ENCODE data around the gene COL20A1.

DNA sequence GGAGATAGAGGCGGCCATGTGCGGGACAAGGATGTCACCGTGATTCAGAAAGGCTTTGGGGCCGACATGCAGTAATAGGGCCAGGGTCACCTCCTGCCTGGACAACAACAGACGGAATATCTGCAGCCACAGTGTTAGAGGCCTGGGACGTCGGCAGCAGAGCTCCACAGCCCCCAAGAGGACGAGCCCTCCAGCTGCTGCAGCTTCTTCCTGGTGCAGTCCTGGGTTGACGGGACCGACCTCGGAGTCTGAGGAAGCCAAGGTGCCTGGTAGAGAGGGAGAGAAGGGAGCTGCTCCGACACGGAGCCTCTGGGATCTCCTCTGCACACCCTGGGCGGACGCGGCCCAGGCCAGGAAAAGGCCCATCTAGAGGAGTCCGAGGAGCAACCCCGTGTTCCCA is 91.3 kb downstream of the COL20A1 start:
- TF ChIP-seq, protein P1, sequence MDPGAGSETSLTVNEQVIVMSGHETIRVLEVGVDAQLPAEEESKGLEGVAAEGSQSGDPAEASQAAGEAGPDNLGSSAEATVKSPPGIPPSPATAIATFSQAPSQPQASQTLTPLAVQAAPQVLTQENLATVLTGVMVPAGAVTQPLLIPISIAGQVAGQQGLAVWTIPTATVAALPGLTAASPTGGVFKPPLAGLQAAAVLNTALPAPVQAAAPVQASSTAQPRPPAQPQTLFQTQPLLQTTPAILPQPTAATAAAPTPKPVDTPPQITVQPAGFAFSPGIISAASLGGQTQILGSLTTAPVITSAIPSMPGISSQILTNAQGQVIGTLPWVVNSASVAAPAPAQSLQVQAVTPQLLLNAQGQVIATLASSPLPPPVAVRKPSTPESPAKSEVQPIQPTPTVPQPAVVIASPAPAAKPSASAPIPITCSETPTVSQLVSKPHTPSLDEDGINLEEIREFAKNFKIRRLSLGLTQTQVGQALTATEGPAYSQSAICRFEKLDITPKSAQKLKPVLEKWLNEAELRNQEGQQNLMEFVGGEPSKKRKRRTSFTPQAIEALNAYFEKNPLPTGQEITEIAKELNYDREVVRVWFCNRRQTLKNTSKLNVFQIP (CRISPR knock-in tag; IDR thresholded peaks at IDR 0.05; ENCODE audit: borderline replicate concordance, low read depth), result no peak
- TF ChIP-seq, protein P2, sequence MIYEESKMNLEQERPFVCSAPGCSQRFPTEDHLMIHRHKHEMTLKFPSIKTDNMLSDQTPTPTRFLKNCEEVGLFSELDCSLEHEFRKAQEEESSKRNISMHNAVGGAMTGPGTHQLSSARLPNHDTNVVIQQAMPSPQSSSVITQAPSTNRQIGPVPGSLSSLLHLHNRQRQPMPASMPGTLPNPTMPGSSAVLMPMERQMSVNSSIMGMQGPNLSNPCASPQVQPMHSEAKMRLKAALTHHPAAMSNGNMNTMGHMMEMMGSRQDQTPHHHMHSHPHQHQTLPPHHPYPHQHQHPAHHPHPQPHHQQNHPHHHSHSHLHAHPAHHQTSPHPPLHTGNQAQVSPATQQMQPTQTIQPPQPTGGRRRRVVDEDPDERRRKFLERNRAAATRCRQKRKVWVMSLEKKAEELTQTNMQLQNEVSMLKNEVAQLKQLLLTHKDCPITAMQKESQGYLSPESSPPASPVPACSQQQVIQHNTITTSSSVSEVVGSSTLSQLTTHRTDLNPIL (CRISPR knock-in tag; IDR thresholded peaks at IDR 0.05; ENCODE audit: low read depth), result no peak
- TF ChIP-seq SNAI2 (CRISPR knock-in tag; IDR thresholded peaks at IDR 0.05) (no peak), OSR1 (CRISPR knock-in tag; IDR thresholded peaks at IDR 0.05) (no peak), GLIS3 (CRISPR knock-in tag; IDR thresholded peaks at IDR 0.05) (no peak), ZNF70 (CRISPR knock-in tag; IDR thresholded peaks at IDR 0.05) (no peak), ESRRG (CRISPR knock-in tag; IDR thresholded peaks at IDR 0.05) (no peak), BACH2 (CRISPR knock-in tag; IDR thresholded peaks at IDR 0.05; ENCODE audit: borderline replicate concordance) (no peak), RARB (CRISPR knock-in tag; IDR thresholded peaks at IDR 0.05) (no peak), TCF4 (CRISPR knock-in tag; IDR thresholded peaks at IDR 0.05; ENCODE audit: borderline replicate concordance) (no peak), ARNTL (CRISPR knock-in tag; IDR thresholded peaks at IDR 0.05; ENCODE audit: borderline replicate concordance, low read depth) (no peak)
- TF ChIP-seq, protein P3, sequence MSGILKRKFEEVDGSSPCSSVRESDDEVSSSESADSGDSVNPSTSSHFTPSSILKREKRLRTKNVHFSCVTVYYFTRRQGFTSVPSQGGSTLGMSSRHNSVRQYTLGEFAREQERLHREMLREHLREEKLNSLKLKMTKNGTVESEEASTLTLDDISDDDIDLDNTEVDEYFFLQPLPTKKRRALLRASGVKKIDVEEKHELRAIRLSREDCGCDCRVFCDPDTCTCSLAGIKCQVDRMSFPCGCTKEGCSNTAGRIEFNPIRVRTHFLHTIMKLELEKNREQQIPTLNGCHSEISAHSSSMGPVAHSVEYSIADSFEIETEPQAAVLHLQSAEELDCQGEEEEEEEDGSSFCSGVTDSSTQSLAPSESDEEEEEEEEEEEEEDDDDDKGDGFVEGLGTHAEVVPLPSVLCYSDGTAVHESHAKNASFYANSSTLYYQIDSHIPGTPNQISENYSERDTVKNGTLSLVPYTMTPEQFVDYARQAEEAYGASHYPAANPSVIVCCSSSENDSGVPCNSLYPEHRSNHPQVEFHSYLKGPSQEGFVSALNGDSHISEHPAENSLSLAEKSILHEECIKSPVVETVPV (CRISPR knock-in tag; IDR thresholded peaks at IDR 0.05), result no peak
- TF ChIP-seq, protein P4, sequence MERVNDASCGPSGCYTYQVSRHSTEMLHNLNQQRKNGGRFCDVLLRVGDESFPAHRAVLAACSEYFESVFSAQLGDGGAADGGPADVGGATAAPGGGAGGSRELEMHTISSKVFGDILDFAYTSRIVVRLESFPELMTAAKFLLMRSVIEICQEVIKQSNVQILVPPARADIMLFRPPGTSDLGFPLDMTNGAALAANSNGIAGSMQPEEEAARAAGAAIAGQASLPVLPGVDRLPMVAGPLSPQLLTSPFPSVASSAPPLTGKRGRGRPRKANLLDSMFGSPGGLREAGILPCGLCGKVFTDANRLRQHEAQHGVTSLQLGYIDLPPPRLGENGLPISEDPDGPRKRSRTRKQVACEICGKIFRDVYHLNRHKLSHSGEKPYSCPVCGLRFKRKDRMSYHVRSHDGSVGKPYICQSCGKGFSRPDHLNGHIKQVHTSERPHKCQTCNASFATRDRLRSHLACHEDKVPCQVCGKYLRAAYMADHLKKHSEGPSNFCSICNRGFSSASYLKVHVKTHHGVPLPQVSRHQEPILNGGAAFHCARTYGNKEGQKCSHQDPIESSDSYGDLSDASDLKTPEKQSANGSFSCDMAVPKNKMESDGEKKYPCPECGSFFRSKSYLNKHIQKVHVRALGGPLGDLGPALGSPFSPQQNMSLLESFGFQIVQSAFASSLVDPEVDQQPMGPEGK (CRISPR knock-in tag; IDR thresholded peaks at IDR 0.05; ENCODE audit: borderline replicate concordance), result no peak
